NCI-H2171 (cell line): Measurements from ENCODE around the gene ABCC11.

Source experiments
- DNase-seq: peaks from one replicate; lab custom pipeline; 2025; lab: John Stamatoyannopoulos, UW

The ABCC11 gene

DNA sequence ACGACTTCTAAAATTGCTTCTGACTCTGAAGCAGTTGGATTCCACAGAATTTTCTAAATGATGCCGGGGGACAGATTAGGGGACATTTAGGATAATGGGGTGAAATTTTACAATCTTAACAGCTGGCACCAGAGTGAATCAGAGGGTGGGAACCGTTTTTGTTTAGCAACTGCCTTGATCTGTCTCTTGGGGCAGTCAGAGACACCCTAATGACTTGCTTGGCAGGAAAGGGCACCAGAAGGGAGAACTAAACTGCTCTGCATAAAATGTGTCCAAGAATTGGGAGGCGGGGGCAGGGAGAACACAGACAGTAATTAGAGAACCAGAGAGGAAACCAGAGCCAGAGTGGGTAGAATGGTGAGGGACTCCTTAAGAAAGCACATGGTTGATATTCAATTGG, 85.4 kb downstream of the ABCC11 start:
- no peak for DNase-seq

DNA sequence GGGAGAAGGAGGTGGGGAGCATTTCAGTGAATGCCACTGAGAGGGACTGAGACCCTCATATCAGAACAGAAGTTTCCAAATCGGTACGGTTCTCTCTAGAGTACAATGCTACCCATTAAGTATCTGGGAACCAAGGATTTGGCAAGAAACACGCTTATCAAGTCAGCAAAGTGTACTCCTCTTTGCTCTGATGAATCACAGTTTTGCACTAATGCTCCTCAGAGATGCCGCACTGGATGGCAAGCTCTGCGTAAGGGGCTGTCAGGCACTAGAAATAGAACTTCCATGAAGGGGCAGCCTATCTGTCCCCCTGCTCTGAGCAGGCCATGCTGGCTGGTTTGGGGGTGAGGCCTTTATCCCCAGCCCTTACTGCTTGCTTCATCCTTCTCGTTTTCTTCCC, 86.8 kb downstream of the ABCC11 start:
- no peak for DNase-seq

DNA sequence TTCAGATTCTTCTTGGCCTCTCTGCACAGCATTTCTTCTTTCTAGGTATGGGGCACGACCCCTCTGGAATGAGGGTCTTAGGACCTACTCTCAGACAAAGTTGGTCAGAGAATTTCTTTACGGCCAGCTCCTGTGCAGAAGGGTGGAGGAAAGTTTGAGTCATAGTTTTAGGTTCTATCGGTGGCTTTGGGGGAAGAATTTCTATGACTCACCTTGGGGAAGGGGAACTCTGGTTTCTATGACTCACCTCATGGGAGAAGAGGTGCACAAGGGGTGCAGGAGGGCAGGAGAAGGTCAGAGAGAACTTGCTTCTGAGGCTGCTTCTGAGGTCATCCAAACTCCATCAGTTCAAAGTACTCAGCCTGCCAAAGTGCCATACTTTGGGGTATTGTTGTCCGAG, 89.0 kb downstream of the ABCC11 start:
- DNase-seq: no peak

DNA sequence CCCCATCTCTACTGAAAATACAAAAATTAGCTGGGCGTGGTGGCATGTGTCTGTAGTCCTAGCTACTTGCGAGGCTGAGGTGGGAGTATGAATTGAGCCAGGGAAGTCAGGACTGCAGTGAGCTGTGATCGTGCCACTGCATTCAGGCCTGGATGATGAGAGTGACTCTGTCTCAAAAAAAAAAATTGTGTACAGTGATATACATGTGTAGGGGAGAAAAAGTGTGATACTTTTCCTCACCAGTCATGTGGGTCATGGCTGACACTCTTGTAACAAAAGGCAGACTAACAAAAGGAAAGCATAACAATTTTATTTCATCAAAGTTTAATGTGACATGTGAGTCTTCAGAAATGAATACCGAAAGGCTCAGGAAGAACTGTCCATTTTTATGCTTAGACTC, 89.5 kb downstream of the ABCC11 start:
- no peak for DNase-seq

DNA sequence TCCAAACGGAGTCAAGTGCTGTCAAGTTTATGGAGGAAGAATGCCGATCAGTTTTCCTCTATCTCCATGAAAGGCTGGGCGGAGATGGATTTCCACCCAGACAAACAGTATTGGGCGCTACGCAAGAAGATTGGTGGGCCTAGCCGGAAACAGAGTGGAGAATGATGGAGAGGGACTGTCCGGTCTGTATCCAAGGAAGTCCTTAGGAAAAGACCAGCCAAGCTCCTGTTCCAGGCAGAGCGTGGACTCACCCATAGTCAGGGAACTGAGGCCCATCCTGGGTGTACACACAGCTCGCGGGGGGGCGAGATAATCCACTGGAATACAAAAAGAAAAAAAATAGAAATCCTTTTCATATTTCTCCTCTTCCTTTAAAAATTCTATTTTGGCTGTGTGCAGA, 90.0 kb downstream of the ABCC11 start:
- no peak for DNase-seq

DNA sequence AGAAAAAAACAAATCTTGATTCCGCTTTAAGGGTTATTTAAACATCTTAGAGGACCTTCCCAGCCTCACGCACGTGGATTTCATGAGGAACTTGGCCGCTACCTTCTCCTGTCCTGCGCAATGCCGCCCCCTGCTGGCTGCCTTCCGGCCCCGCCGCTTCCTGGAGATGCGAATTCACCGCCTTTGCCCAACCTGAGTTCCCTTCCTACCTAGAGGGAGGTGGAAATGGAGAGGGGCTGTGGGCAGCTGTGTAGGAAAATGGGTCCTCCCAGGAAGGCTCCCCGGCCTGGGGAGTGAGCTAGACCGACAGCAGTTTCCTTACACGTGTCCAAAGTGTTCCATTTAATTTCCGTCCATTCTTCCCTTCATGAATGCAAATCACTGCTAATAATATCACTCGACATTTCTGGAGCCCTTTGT, 90.5 kb downstream of the ABCC11 start:
- peak; percentile 63 for DNase-seq

DNA sequence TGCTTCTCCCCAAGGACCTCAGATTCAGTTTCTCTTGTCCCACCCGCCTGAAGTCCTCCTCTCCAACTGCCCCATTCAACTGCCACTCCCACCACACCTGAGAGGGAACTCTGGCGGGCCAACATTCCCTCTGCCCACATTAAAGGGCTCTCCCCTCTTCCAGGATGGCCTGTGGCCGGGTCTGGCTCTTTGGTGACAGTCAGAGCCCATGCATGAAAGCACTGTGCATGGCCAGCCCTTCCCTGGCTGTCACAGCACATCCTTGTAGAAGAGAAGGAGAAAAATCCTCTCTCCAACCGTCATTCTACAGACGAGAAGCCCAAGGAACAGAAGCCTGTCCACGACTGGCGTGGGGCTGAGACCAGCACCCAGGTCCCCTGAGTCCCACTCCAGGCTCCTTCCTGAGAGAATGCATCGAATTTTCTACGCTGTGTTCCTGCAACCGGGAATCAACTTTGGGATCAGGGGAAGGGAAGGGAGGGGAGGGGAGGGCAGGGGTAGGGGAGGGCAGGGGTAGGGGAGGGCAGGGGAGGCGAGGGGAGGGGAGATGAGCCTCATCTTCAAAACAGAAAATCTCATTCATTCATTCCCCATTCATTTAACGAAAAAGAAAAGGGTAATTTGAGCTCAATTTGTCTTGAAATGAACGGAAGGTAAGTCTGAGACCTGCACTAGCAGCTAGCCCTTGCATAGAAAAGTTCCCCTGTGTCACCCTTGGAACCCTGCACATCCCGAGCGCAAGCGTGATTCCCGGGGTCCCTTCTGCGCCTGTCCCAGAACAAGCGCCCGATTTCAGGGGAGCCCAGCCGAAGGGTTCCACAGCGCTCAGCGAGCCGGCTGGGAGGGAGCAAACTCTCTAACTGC, 91.2 kb downstream of the ABCC11 start, which contains the start of gene ABCC12:
Gene ABCC12 (minus strand): TSS at position 68 of the 864 bp plus-strand sequence. CDS start 9,569 bp downstream, outside the sequence.
- DNase-seq: no peak

DNA sequence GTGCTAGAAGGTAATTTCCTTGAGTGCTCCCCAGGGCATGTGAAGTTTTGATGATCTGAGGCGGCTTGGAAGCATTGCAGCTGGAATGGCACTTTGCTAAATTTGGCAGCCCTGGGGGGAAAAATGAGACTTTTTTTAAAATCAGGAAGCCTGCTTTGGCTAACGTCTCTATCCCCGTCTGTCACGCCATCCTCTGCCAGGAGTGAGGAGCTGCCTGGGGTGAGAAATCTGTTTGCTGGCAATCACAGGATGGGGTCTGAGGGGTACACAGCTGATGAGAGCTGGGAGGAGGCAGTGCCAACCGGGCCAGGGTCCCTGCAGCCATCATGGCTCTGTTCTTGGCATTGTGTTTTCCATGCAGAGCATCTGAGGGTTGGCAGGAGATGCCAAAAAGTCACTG, 93.6 kb downstream of the ABCC11 start:
- DNase-seq: no peak

DNA sequence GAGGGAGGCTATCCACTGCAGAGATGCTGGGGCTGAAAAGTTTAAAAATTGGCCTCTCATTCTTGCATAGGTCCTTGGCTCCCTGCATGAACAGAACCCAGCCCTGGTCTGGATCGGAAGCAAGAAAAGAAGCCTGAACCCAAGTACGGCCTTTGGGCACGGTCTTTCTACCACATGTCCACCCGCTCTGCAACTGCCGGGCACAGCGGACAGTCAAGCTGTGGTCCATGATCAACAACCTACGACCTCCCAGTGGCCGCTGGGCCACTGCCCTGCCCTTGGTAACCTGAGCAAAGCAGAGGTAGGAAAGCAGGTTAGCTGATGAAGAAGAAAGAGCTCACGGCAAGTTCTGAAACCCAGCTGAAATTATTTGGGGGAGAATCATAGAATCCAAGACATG, 95.1 kb downstream of the ABCC11 start:
- DNase-seq: no peak

DNA sequence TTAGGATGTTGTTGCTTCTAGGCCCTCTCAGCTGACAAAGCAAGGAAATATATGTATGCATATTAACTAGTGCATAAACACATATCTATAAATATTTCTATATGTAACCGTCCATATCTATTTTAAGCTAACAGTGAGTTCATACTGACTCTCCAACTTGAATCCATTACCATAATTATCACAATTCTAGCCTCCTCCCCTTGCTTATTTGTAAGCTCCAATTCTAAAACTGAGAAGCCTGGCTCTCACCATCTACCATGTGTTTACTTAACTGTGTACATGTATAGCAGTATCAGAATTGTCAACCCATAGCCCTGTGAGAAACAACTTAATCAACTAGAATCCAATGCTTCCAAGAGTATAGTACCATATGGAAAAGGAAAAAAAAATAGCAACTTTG, 96.6 kb downstream of the ABCC11 start:
- DNase-seq: no peak

DNA sequence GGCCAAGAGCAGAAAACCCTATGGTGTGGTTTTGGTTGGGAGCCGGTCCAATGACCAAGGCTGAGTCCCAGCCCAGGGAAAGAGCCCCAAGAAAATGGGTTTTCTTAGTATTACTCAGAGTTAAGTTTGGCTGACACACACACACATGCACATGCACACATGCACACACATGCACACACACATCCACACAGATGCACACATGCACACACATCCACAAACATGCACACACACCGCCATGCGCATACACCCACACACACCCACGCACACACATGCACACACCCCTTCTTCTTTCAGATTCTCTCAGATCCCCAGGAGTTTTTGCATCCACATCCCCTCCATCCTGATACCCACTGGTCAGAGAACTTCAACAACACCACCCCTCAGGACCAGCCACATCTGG, 100.6 kb downstream of the ABCC11 start:
- DNase-seq: no peak

DNA sequence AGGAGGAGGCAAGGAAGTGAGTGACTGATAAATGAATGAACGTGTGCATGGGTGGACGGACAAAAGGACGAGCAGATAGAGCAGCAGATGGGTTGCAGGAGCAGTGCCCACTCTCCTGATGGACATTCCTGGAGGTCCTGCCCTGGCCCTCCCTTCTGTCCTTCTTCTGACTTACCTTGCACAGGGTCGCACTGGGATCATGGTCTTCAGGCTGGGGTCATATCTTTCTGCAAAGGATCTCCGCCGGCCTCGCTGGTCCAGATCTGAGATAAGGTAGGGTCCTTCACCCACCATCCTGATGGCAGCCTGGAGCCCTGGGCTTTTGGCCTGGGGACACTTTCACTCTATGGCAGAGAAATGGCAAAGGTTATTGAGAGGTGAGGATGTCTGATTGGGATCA, 101.2 kb downstream of the ABCC11 start:
- no peak for DNase-seq

DNA sequence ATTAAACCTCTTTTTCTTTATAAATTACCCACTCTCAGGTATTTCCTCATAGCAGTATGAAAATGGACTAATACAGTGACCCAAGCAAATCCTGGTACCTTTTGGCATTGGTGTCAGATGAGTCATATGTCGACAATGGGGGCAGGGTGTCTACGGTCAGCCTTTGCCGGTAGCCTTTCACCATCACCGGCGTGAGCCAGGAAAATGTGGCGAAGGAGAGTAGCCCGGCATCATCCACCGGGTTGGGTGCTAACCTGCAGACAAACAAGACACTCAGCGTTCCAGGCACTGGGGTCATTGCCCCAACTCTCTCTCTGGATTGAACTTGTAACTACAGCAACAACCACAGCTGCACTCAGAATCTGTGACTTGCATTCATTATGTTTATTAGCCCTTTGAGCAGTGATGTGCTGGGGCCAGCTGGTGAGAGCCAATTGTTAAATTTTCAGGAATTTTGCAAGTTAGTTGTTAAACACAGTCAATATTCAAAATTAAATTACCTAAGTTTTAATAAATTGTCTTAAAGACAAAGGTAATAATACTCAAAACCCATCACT, 103.4 kb downstream of the ABCC11 start:
- no peak for DNase-seq

DNA sequence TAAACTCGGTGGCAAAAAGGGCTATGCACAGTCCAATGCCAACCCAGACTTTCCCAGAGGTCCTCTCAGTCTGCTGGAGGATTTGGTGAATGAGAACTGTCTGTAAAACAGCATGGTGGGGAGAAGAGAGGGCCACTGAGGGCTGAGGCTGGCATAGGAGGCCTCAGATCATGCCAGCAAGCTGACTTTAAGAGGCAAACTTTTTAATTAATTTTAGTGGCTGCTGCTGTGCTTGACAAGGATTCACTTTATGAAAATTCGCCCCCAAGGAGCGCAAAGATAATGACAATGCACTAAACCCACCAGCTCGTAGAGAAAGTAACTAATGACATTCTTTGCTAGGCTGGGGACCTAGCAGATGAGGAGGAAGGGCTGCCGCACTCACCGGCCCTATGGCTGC, 106.5 kb downstream of the ABCC11 start:
- DNase-seq: no peak

DNA sequence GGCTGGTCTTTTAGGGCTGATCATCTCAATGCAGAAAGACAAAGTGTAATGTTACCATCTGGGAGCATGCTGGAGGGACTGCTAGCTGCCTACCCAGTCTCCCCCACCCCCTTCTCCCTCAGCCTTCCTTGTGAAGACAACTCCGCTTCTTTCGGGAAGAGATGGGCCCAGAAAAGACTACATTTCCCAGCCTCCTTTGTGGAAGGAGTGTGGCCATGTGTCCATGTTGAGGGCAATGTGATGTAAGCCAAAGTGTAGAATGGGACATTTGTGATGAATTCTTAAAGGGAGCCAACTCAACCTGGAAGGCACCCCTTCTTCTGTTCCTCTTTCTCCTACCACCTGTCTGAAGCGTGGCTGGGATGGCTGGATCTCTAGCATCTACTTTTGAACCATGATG, 107.8 kb downstream of the ABCC11 start:
- DNase-seq: no peak

DNA sequence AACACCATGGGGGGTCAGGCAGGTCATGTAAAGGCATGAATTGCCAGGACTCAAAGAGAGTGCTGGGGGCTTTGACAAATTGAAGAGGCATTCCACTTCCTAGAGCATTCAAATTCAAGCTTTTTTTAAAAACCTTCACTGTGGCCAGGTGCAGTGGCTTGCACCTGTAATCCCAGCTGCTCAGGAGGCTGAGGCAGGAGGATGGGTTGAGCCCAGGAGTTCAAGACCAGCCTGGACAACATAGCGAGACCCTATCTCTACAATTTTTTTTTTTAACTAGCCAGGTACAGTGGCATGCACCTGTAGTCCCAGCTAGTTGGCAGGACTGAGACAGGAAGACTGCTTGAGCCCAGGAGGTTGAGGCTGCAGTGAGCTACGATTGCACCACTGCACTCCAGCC, 108.8 kb downstream of the ABCC11 start:
- DNase-seq: no peak

DNA sequence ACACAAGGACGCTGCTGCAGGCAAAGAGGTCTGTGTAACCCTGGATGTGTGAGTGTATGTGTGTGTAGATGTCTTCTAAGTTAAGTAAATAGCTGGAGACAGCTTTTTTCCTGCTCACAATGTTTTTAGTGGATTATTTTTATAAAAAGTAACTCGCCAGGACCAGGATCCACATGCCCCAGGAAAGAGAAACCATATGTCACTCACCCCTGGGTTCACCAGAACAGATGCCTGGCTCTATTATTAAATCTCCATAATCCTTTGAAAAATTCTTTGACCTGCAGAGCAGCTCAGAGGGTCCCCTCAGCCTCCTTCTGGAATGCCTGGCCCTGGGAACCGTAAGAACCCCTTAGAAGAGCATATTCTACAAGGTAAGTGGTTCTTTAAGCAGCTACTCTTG, 109.5 kb downstream of the ABCC11 start:
- DNase-seq: no peak

DNA sequence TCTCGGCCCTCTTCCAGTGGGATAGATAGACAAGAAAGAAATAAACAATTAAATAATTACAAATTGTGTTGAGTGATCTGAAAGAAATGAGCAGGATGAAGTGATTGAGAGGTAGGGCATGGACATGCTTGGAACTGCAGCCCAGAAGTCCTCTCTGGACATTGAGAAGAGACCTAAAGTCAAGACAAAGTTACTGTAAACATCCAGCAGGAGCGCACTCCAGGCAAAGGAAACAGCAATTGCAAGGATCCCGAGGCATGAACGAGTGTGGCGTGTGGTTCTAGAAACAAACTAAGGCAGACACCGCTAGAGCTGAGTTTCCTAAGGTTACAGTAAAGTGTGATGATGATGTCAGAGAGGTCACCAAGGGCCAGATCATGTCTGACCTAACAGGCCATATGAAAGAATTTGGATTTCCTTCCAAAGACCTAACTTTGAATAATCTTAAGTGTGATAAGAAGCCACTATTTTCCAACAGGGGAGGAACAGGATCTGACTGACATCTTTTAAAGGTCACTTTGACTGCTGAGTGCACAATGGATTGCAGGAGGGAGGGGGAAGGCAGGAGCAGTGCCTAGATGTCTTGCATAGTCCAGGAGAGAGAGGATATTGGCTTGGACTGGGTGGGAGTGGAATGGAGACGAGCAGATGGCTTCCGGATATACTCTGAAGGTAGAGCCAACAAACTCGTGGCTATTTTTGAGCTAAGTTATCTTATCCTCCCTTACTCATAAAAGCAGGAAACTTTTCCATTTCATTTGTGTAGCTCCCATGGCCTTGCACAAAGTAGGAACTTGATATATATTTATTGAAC, 110.6 kb downstream of the ABCC11 start:
- DNase-seq: no peak

DNA sequence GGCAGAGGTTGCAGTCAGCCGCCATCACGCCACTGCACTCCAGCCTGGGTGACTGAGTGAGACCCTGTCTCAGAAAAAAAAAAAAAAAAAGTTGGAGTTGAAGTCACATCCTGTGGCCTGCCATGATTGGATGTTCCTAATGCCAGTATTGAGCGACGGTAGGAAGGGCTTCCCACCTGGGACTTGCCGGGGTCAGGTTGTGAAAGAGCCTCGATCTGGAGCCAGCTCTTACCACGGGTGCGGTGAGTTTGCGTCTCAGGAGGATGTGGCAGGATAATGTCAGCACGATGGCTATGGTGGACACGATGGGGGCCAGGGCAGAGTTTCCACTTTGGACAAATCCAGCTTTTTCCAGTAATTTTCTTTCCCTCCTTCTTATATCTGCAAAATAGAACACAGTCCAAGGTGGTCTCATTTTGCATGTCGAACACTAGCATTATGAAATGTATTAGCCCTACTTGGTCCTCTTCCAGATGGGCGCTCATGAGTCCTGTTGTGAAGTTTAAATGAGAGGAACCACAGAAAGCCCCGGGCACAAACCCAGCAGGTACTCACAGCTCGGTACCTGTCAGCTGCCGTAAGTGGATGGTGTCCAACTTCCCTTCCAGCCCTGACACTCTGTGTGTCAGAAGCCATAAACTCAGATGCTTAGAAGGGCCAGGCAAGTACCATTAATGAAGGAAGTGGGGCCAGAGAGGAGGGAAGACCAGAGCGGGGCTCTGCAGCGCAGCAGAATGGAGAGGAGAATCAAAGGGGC, 113.7 kb downstream of the ABCC11 start:
- DNase-seq: no peak

DNA sequence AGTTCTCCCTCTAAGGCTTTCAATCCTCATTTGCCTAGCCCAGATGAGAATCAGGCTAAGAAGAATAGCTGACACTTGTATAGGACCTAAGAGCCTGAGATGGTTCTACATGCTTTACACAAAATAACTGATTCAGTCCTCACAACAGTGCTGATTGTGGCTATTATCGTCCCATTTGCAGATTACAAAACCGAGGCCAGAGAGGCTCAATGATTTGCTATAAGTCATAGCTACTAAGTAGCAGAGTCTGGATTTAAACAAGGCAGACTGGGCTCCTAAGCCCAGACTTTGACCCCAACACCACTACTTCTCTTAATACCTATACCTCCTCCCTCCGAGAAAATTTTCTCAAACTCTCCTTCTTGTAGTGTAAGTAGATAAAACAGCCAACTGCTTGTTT, 114.6 kb downstream of the ABCC11 start:
- no peak for DNase-seq

DNA sequence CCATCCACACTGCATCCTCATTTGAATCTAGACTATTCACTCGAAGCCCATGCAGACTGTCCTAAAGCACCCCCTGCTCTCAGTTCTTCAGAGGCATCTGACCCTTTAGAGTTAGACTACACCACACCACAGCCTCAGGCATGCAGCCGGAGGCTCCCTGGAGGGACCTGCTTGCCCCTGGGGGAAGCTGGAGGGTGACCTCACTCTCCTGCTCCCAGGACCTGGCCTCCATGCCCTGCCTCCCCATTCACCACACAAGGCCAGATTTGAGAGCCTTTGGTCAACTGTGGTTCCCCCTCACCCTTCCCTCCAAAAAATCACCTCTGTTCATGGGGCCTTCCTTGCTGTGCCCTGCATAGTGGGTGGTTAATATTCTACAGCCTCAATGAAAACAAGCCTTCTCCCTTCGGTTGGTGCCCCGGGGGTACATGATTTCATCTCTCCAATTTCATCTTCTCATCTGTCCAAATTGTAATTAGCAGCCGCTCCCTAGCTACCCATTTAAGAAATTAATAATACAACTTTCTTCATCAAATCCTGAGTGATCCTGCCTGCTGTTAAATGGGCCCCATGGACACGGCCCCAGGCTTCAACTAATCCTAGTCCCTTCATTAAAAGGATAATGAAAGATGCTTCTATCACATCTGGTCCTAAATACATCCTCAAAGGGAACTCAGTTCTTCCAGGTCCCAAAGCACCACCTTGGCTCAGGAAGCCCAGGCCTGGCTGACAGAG, 116.0 kb downstream of the ABCC11 start:
- DNase-seq: no peak
